Activated naive CD4-positive, alpha-beta T cell treated with Interleukin-2 at 50 U/mL for 16 hours (primary cell): ENCODE data around the gene TRUB2.
"Not testable (repeated sequence)": the region's sequence is repeated elsewhere in the genome, so short reads cannot be mapped to it uniquely, and the experiment has no call there.

Experiments used
- DNase-seq: peaks from one replicate; pipeline ENCODE4 v3.0.0-alpha.2; 2020

The TRUB2 gene

GRCh38 chr9:128296340-128297220, 25.7 kb downstream of the TRUB2 start:
- DNase-seq = no peak

- no peak for DNase-seq
These were observed 28.1 kb downstream of the TRUB2 start for GRCh38 chr9:128294142-128294541.

GRCh38 chr9:128293091-128293490, 29.2 kb downstream of the TRUB2 start:
- DNase-seq = no peak

GRCh38 chr9:128292009-128292408, 30.2 kb downstream of the TRUB2 start:
- DNase-seq = no peak

GRCh38 chr9:128288273-128289004, 33.8 kb downstream of the TRUB2 start:
- DNase-seq = no peak

- no peak for DNase-seq
These were observed 35.8 kb downstream of the TRUB2 start for GRCh38 chr9:128286440-128286839.

- DNase-seq = no peak
These were observed 37.0 kb downstream of the TRUB2 start for GRCh38 chr9:128285033-128285784.

GRCh38 chr9:128282500-128282899, 39.7 kb downstream of the TRUB2 start:
- no peak for DNase-seq

- no peak for DNase-seq
These were observed 42.1 kb downstream of the TRUB2 start for GRCh38 chr9:128280084-128280622.

GRCh38 chr9:128279088-128280073, 42.9 kb downstream of the TRUB2 start:
- DNase-seq = not testable (repeated sequence)

GRCh38 chr9:128276574-128277270, 45.5 kb downstream of the TRUB2 start:
- DNase-seq = no peak

GRCh38 chr9:128276008-128276573, 46.2 kb downstream of the TRUB2 start, which contains the start of gene SWI5:
Gene SWI5 (plus strand): TSS chr9:128276276.
- peak; percentile 99 for DNase-seq

- no peak for DNase-seq
These were observed 46.8 kb downstream of the TRUB2 start, which contains the start of gene GOLGA2 for GRCh38 chr9:128275198-128276007. Gene GOLGA2 (minus strand): TSS chr9:128276007. CDS start chr9:128275976, 31 bp downstream.

- DNase-seq = no peak
These were observed 48.0 kb downstream of the TRUB2 start for GRCh38 chr9:128274245-128274644.

GRCh38 chr9:128271512-128271911, 50.7 kb downstream of the TRUB2 start:
- no peak for DNase-seq

- DNase-seq = no peak
These were observed 51.1 kb downstream of the TRUB2 start for GRCh38 chr9:128271112-128271511.

- DNase-seq = no peak
These were observed 55.2 kb downstream of the TRUB2 start for GRCh38 chr9:128266868-128267590.

- no peak for DNase-seq
These were observed 56.8 kb downstream of the TRUB2 start for GRCh38 chr9:128265348-128265847.

GRCh38 chr9:128262687-128263086, 59.6 kb downstream of the TRUB2 start:
- DNase-seq = no peak
